ENCODE results near the gene COL6A1. TPM values are rescaled to one million over a fixed set of nuclear protein-coding genes. Genes with fewer than 3 reads are reported as not detected.

Gene COL6A1
- total RNA-seq, 1 donor from 2014 or later: 226 TPM

DNA sequence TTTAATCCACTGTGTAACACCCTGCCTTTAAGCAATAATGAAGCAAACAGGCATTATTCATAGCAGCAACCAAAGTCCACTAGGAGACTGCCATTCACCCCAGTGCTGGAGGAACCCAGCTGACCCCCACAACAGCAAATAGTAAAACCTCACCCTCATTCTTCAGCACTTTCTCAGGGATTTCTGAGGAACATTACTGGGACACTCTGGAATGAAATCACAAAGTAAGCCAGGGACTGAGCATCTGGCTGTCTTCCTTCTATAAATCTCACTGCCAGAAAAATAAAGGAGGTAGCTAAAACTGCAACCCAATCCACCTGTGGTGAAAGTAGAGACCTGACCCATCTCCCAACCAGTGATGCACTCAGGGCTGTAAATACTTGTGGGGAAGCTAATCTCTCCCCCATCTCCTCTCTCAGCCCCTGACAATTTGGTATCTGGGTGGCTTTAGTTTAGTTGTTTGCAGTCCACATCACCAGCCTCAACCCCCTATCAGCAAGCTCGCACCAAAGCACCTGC lies 47.1 kb downstream of the COL6A1 start:
- Histone ChIP-seq H3K27me3 (ENCODE audit: control insufficient read depth, insufficient read depth, low read length) (no peaks in the 10 kb centered on the region), H3K4me3 (ENCODE audit: low read depth, low read length) (no peak overlapping the region), H3K36me3 (ENCODE audit: control insufficient read depth, insufficient read depth, low read length) (no peaks in the 10 kb centered on the region)
- DNase-seq (ENCODE audit: low read depth): no peak
- TF ChIP-seq, protein P1, sequence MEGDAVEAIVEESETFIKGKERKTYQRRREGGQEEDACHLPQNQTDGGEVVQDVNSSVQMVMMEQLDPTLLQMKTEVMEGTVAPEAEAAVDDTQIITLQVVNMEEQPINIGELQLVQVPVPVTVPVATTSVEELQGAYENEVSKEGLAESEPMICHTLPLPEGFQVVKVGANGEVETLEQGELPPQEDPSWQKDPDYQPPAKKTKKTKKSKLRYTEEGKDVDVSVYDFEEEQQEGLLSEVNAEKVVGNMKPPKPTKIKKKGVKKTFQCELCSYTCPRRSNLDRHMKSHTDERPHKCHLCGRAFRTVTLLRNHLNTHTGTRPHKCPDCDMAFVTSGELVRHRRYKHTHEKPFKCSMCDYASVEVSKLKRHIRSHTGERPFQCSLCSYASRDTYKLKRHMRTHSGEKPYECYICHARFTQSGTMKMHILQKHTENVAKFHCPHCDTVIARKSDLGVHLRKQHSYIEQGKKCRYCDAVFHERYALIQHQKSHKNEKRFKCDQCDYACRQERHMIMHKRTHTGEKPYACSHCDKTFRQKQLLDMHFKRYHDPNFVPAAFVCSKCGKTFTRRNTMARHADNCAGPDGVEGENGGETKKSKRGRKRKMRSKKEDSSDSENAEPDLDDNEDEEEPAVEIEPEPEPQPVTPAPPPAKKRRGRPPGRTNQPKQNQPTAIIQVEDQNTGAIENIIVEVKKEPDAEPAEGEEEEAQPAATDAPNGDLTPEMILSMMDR (IDR thresholded peaks at IDR 0.05; ENCODE audit: insufficient read depth, low read length, poor library complexity, severe bottlenecking): no peak

DNA sequence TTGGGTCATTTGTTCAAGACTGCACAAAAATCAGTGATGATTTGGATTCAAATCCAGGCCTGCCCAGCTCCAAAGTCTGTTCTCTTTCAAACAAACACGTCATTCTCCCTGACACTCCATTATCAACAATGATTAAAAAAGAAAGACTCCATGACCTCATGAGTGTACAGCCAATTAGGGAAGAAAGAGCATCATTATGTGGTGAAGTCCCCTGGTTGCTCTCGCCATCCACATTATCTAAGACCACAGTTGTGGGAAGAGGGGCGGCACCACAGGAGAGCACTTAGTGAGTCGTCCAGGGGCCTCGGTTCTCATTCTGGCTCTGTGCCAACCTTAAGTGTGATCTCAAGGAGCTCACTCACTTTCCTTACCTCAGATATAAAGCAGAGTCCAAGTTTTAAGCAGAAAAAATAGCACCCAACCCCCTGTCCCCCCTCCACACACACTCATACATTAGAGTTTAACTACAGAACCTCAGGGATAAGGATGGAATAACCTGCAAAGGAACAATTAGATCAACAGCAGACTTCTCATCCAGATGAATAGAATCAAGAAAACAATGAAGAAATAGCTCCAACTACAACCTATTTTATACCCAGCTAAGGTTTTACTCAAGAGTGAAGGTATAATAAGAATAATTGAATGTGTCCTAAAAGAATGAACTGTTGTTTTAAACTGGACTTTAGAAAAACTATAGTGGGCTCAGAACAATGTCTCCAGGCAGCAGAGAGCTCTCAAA lies 47.8 kb downstream of the COL6A1 start:
- H3K4me3 ChIP-seq (ENCODE audit: low read depth, low read length): no peak overlapping the region
- TF ChIP-seq, protein P1 (IDR thresholded peaks at IDR 0.05; ENCODE audit: insufficient read depth, low read length, poor library complexity, severe bottlenecking): no peak
- DNase-seq (ENCODE audit: low read depth): no peak
- H3K36me3 ChIP-seq (ENCODE audit: control insufficient read depth, insufficient read depth, low read length): no peaks in the 10 kb centered on the region
- no peaks in the 10 kb centered on the region for H3K27me3 ChIP-seq (ENCODE audit: control insufficient read depth, insufficient read depth, low read length)

DNA sequence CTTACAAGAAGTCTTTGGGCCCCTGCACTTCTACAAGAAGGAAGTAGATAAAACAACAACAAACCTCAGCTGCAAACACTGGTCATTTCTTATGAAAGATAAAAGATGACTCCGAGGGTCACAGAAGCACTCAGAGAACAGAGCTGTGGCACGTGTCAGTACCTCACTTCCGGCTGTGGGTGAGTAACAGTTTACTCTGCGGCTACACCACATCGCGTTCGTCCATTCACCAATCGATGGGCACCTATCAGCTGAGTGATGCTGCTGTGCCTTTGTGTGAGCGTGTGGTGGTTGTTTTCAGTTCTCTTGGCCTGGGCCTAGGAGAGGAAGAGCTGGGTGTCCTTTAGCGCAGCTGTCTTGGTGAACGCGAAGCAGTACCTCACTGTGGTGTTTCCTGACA lies 49.9 kb downstream of the COL6A1 start:
- no peak for DNase-seq (ENCODE audit: low read depth)
- Histone ChIP-seq H3K27me3 (ENCODE audit: control insufficient read depth, insufficient read depth, low read length) (no peaks in the 10 kb centered on the region), H3K4me3 (ENCODE audit: low read depth, low read length) (no peak overlapping the region), H3K36me3 (ENCODE audit: control insufficient read depth, insufficient read depth, low read length) (no peaks in the 10 kb centered on the region)
- TF ChIP-seq, protein P1 (IDR thresholded peaks at IDR 0.05; ENCODE audit: insufficient read depth, low read length, poor library complexity, severe bottlenecking): no peak

DNA sequence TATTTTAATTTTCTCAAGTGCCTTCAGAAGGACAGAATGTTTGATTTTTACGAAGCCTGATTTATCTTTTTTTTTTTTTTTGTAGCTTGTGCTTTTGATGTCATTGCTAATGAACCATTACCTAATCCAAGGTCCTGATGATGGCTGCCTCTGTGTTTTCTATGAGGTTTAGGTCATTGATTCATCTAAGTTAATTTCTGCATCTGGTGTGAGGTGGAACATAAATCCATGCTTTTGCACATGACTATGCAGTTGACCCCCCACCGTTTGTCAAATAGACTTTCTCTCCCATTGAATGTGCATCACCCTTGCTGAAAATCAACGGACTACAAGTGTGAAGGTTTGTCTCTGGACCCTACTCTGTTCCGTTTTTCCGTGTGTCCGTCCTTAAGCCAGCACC lies 50.5 kb downstream of the COL6A1 start:
- H3K36me3 ChIP-seq (ENCODE audit: control insufficient read depth, insufficient read depth, low read length): no peaks in the 10 kb centered on the region
- H3K27me3 ChIP-seq (ENCODE audit: control insufficient read depth, insufficient read depth, low read length): no peaks in the 10 kb centered on the region
- no peak overlapping the region for H3K4me3 ChIP-seq (ENCODE audit: low read depth, low read length)
- TF ChIP-seq, protein P1 (IDR thresholded peaks at IDR 0.05; ENCODE audit: insufficient read depth, low read length, poor library complexity, severe bottlenecking): no peak
- no peak for DNase-seq (ENCODE audit: low read depth)

DNA sequence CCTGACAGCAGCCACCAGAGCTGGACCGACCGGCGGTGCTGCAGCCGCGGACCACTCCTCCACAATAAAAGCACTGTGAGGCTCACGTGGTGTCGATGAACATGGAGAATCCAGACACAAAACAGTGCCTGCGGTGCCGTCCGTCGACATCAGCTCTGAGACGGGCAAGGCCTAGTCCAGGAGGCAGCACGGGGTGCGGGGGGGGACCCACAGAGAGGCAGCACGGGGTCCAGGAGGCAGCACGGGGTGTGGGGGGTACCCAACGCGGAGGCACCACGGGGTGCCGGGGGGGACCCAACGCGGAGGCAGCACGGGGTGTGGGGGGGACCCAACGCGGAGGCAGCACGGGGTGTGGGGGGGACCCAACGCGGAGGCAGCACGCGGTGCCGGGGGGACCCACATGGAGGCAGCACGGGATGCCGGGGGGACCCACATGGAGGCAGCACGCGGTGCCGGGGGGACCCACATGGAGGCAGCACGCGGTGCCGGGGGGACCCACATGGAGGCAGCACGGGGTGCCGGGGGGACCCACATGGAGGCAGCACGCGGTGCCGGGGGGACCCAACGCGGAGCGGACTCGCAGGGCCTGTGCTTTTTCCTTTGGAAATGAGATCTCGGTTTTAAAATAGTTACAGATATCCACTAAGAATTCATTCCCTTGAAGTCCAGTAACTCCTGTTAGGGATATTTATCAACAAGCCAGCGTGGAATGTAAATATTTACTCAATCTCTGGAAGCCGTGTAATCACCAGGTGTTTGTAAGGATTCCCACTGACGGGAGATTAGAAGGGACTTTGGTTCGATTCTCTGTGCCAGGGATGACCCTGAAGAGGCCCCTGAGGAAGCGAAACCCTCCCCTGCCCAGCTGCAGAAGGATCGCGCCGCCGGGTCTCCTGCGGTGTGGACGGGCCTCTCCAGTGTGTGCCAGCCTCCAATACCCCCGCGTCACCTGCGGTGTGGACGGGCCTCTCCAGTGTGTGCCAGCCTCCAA lies 52.1 kb downstream of the COL6A1 start:
- DNase-seq (ENCODE audit: low read depth): no peak
- TF ChIP-seq, protein P1 (IDR thresholded peaks at IDR 0.05; ENCODE audit: insufficient read depth, low read length, poor library complexity, severe bottlenecking): no peak
- Histone ChIP-seq H3K36me3 (ENCODE audit: control insufficient read depth, insufficient read depth, low read length) (no peaks in the 10 kb centered on the region), H3K27me3 (ENCODE audit: control insufficient read depth, insufficient read depth, low read length) (no peaks in the 10 kb centered on the region), H3K4me3 (ENCODE audit: low read depth, low read length) (no peak overlapping the region)

All from kidney epithelial cell (primary cell).